ENCODE measurements around the gene AGRN.

DNA sequence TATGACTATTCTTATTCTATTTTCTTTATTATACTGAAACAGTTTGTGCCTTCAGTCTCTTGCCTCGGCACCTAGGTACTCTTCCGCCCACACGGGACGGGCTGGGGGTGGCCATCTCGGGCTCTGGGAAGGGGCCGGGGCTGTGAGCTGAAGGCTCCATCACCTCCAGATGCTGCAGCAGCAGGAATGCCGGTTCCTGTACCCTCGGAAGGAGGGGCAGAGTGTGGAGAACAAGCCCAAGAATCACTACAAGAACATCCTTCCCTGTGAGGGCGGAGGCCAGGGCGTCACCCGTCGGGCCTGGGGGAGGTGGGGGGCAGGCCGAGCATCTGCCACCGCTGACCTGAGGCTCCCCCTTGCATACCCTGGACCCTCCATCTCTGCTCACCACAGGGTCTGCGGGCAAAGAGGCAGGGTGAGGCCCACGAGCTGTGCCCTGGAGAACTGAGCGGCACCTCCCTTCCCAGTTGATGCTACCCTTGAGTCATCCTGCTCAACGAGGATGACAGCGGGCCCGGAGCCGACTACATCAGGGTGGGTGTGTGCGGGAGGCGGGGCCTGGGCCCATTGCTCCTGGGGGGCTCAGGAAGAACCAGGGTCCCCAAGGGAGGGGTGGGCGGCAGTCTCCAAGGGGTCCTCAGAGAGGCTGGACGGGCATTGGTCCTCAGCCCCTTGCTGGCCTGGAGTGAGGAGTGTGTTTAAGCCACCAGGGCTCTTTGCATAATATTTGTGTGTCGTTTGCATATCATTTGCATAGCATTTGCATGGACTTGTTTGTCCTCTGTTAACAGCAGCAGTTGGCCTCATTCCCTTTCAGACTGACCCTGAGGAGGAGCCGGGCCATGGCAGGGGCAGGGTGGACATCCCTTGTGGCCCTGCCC lies 46.7 kb downstream of the AGRN start:
- TF ChIP-seq POLR2A (IDR thresholded peaks at IDR 0.05): no peak
- TF ChIP-seq, protein P1, sequence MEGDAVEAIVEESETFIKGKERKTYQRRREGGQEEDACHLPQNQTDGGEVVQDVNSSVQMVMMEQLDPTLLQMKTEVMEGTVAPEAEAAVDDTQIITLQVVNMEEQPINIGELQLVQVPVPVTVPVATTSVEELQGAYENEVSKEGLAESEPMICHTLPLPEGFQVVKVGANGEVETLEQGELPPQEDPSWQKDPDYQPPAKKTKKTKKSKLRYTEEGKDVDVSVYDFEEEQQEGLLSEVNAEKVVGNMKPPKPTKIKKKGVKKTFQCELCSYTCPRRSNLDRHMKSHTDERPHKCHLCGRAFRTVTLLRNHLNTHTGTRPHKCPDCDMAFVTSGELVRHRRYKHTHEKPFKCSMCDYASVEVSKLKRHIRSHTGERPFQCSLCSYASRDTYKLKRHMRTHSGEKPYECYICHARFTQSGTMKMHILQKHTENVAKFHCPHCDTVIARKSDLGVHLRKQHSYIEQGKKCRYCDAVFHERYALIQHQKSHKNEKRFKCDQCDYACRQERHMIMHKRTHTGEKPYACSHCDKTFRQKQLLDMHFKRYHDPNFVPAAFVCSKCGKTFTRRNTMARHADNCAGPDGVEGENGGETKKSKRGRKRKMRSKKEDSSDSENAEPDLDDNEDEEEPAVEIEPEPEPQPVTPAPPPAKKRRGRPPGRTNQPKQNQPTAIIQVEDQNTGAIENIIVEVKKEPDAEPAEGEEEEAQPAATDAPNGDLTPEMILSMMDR (IDR thresholded peaks at IDR 0.05): no peak
